HCT116 (cell line): Measurements from ENCODE around the gene POR. TPM values are rescaled to one million over a fixed set of nuclear protein-coding genes. Genes with fewer than 3 reads are reported as not detected.

Source experiments
- ATAC-seq: fragments of 200-7000 bp; cut with Tn5 transposase; 2 replicates; pipeline ENCODE4 v1.9.1; 2020; ENCODE audit warnings: mild to moderate bottlenecking, moderate library complexity
- BruUV-seq: library from RNA; stranded (reverse); fragments of 400-500 nt; replicated peaks from 2 replicates; lab custom pipeline; 2021; lab: Mats Ljungman, UMichigan
- CTCF ChIA-PET: fragments of 300-600 bp; sonication (Branson Sonifier 250); formaldehyde crosslinking; loops from one replicate; lab custom pipeline; 2021; ENCODE audit warnings: antibody characterized with exemption; lab: Charles Lee
- POLR2A ChIA-PET: fragments of 300-600, 350-600 bp; sonication (Branson Sonifier 250); formaldehyde crosslinking; loops from one replicate; lab custom pipeline; 2021; ENCODE audit warnings: antibody characterized with exemption; lab: Charles Lee
- RAD21 ChIA-PET, 2 experiments: fragments of 300-600 bp; sonication (Branson Sonifier 250); formaldehyde crosslinking; loops; one replicate each; lab custom pipeline; 2023; ENCODE audit warnings: low total read pairs in 2 of 2; ENCODE audit not compliant: uncharacterized antibody in 2 of 2, unreplicated experiment in 2 of 2, low non-redundant PET in 1 of 2; lab: Charles Lee
- DNase-seq: peaks from one replicate; pipeline ENCODE4 v3.0.0-alpha.2; 2010; ENCODE audit warnings: low read depth, low spot score
- H2AFZ ChIP-seq: fragments of 200-600 bp; shearing (Covaris generic), sonication (generic); 2 replicates; pipeline ENCODE4 v1.6.1; 2017; ENCODE audit warnings: low read depth, mixed run types, mixed read lengths, antibody characterized with exemption, low read length; ENCODE audit not compliant: poor library complexity, severe bottlenecking
- H3K27ac ChIP-seq: 2 replicates; pipeline ENCODE4 v1.5.1; 2012; ENCODE audit warnings: low read depth, low read length
- H3K27me3 ChIP-seq: fragments of 200-600 bp; sonication (generic); 2 replicates; pipeline ENCODE4 v1.6.1; 2016; ENCODE audit warnings: mixed run types, low read length, mixed read lengths; ENCODE audit not compliant: insufficient read depth
- H3K36me3 ChIP-seq, 2 experiments: fragments of 200-500 bp in 1 of 2; fragments of 200-600 bp in 1 of 2; sonication (Bioruptor generic) in 1 of 2; sonication (generic) in 1 of 2; 2 replicates each; pipeline versions ENCODE4 v1.5.1 to v1.6.1; 2014 to 2016; ENCODE audit warnings: low read length in 2 of 2, inconsistent platforms in 1 of 2, mixed read lengths in 1 of 2, mixed run types in 1 of 2; ENCODE audit not compliant: insufficient read depth in 2 of 2, control insufficient read depth in 1 of 2
- H3K4me1 ChIP-seq, 2 experiments: fragments of 200-600 bp in 1 of 2; sonication (generic) in 1 of 2; 2 replicates each; pipeline versions ENCODE4 v1.5.1 to v1.6.1; 2012 to 2017; ENCODE audit warnings: low read length in 2 of 2, inconsistent platforms in 1 of 2, mild to moderate bottlenecking in 1 of 2, mixed read lengths in 1 of 2, mixed run types in 1 of 2, moderate library complexity in 1 of 2; ENCODE audit not compliant: insufficient read depth in 2 of 2, control insufficient read depth in 1 of 2
- H3K4me2 ChIP-seq: fragments of 200-600 bp; sonication (generic); 2 replicates; pipeline ENCODE4 v1.6.1; 2017; ENCODE audit warnings: mixed run types, low read length, mixed read lengths
- H3K4me3 ChIP-seq, 2 experiments: fragments of 200-600 bp in 1 of 2; sonication (generic) in 1 of 2; replicated peaks in 1 of 2; 2 replicates each; pipeline ENCODE4 v1.5.1; 2011 to 2016; ENCODE audit warnings: low read length in 2 of 2, control low read depth in 1 of 2, low read depth in 1 of 2, mild to moderate bottlenecking in 1 of 2, mixed read lengths in 1 of 2, mixed run types in 1 of 2
- H3K79me2 ChIP-seq: fragments of 200-600 bp; sonication (generic); 2 replicates; pipeline ENCODE4 v1.6.1; 2017; ENCODE audit warnings: mild to moderate bottlenecking, mixed run types, low read length, moderate library complexity, mixed read lengths; ENCODE audit not compliant: insufficient read depth
- H3K9ac ChIP-seq: fragments of 200-600 bp; sonication (generic); 2 replicates; pipeline ENCODE4 v1.6.1; 2016; ENCODE audit warnings: low read length, mixed read lengths
- H3K9me2 ChIP-seq: fragments of 200-600 bp; sonication (generic), shearing (Covaris generic); 2 replicates; pipeline ENCODE4 v1.6.1; 2017; ENCODE audit warnings: mixed run types, mild to moderate bottlenecking, moderate library complexity; ENCODE audit not compliant: insufficient read depth
- H3K9me3 ChIP-seq, 2 experiments: fragments of 200-500 bp in 1 of 2; fragments of 200-600 bp in 1 of 2; sonication (Bioruptor generic) in 1 of 2; sonication (generic) in 1 of 2; 2 replicates each; pipeline ENCODE4 v1.6.1; 2014 to 2017; ENCODE audit warnings: low read length in 2 of 2, mixed read lengths in 2 of 2, inconsistent platforms in 1 of 2, low read depth in 1 of 2, mild to moderate bottlenecking in 1 of 2, mixed run types in 1 of 2, moderate library complexity in 1 of 2; ENCODE audit not compliant: control insufficient read depth in 1 of 2, insufficient read depth in 1 of 2
- H4K20me1 ChIP-seq: fragments of 200-600 bp; sonication (generic), shearing (Covaris generic); 2 replicates; pipeline ENCODE4 v1.6.1; 2017; ENCODE audit warnings: mixed run types, mild to moderate bottlenecking, moderate library complexity; ENCODE audit not compliant: insufficient read depth
- ATF3 ChIP-seq: IDR thresholded peaks from 2 replicates; pipeline ENCODE4 v1.6.1; 2012
- CBX3 ChIP-seq: IDR thresholded peaks from 2 replicates; pipeline ENCODE4 v1.6.1; 2012; ENCODE audit warnings: low read depth
- CTCF ChIP-seq, 3 experiments: fragments of 200-600 bp in 1 of 3; sonication (generic) in 1 of 3; IDR thresholded peaks in 2 of 3; conservative IDR thresholded peaks in 1 of 3; 2 replicates each; pipeline ENCODE4 v1.5.1; 2012 to 2017; ENCODE audit warnings: low read depth in 2 of 3, low read length in 2 of 3, antibody characterized with exemption in 1 of 3, borderline replicate concordance in 1 of 3, control low read depth in 1 of 3, mild to moderate bottlenecking in 1 of 3, mixed read lengths in 1 of 3, mixed run types in 1 of 3, moderate library complexity in 1 of 3; ENCODE audit not compliant: insufficient read depth in 1 of 3
- ELF1 ChIP-seq: IDR thresholded peaks from 2 replicates; pipeline ENCODE4 v1.6.1; 2012; ENCODE audit warnings: low read depth, borderline replicate concordance
- EZH2phosphoT487 ChIP-seq: fragments of 200-600 bp; IDR thresholded peaks from 2 replicates; pipeline ENCODE4 v1.6.1; 2018; ENCODE audit warnings: antibody characterized with exemption, borderline replicate concordance
- FOSL1 ChIP-seq: IDR thresholded peaks from 2 replicates; pipeline ENCODE4 v1.6.1; 2012; ENCODE audit warnings: low read depth
- MAX ChIP-seq: IDR thresholded peaks from 2 replicates; pipeline ENCODE4 v1.6.1; 2012
- POLR2A ChIP-seq: IDR thresholded peaks from 2 replicates; pipeline ENCODE4 v1.7.0; 2011; ENCODE audit warnings: borderline replicate concordance; ENCODE audit not compliant: insufficient read depth, insufficient read length; ENCODE audit errors: extremely low read depth
- RAD21 ChIP-seq: IDR thresholded peaks from 2 replicates; pipeline ENCODE4 v1.6.1; 2012; ENCODE audit warnings: low read depth, mild to moderate bottlenecking
- SIN3A ChIP-seq: IDR thresholded peaks from 2 replicates; pipeline ENCODE4 v1.6.1; 2012; ENCODE audit warnings: low read depth
- SRF ChIP-seq: IDR thresholded peaks from 2 replicates; pipeline ENCODE4 v1.6.1; 2012; ENCODE audit warnings: low read depth
- YY1 ChIP-seq: IDR thresholded peaks from 2 replicates; pipeline ENCODE4 v1.6.1; 2011; ENCODE audit warnings: low read length, low read depth, moderate library complexity, mild to moderate bottlenecking; ENCODE audit not compliant: insufficient replicate concordance; ENCODE audit errors: extremely low read depth
- ZBTB33 ChIP-seq: IDR thresholded peaks from 2 replicates; pipeline ENCODE4 v1.6.1; 2011; ENCODE audit warnings: mild to moderate bottlenecking, low read length, moderate library complexity; ENCODE audit not compliant: insufficient replicate concordance; ENCODE audit errors: extremely low read depth
- ZNF274 ChIP-seq: fragments of 200-500 bp; sonication (Bioruptor generic); IDR thresholded peaks from 2 replicates; pipeline ENCODE4 v1.6.1; 2014; ENCODE audit warnings: mild to moderate bottlenecking, low read depth, low read length, inconsistent platforms
- intact Hi-C: fragments of 100-400 bp; cut with micrococcal nuclease; formaldehyde crosslinking; loops from 2 replicates; pipeline ENCODE4 v1.10.0; 2022
- total RNA-seq: library from RNA; stranded (reverse); gene quantifications from one replicate; pipeline ENCODE4 v1.2.1, GENCODE V29; 2021; ENCODE audit not compliant: unreplicated experiment

POR gene
- total RNA-seq, 1 experiment from 2014 or later, result 120 TPM

GRCh38 chr7:75996476-75996875, 81.5 kb downstream of the POR start:
- Histone ChIP-seq H3K4me3 (no peak overlapping the region), H3K36me3 (no peaks in the 10 kb centered on the region), H4K20me1 (no peaks in the 10 kb centered on the region), H3K4me1 (peaks cover 10 to 18% of the 10 kb centered on the region in 2 experiments; a peak in 3 of 4 replicates), H2AFZ (no peak overlapping the region), H3K9me2 (no peaks in the 10 kb centered on the region), H3K4me2 (no peak overlapping the region), H3K9ac (no peak overlapping the region), H3K27ac (no peak overlapping the region), H3K27me3 (no peaks in the 10 kb centered on the region), H3K79me2 (no peaks in the 10 kb centered on the region), H3K9me3 (no peaks in the 10 kb centered on the region)
- intact Hi-C loops, result no loop called here
- ChIA-PET POLR2A (no interaction called here), CTCF (no interaction called here), RAD21 (no interaction called here)
- TF ChIP-seq POLR2A (no peak), ZNF274 (no peak), CTCF (IDR thresholded peaks at IDR 0.05 in 2 of 3, conservative IDR thresholded peaks at IDR 0.05 in 1 of 3; ENCODE audit: borderline replicate concordance in 1 of 3, insufficient read depth in 1 of 3, low read depth in 2 of 3, low read length in 2 of 3) (no peak), ELF1 (no peak), YY1 (no peak), ATF3 (no peak), ZBTB33 (no peak), FOSL1 (no peak), EZH2phosphoT487 (no peak), CBX3 (no peak), MAX (no peak), RAD21 (no peak), SIN3A (no peak), SRF (no peak)
- ATAC-seq (no peak), DNase-seq (no peak)
- BruUV-seq, result no TSS peak
